ENCODE results near the gene INSIG2. TPM values are rescaled to one million over a fixed set of nuclear protein-coding genes. Genes with fewer than 3 reads are reported as not detected.

INSIG2 gene
- total RNA-seq, 1 donor from 2014 or later, result 27.7 TPM

- Mint-ChIP-seq H3K36me3 (ENCODE audit: low read depth) (no peaks in the 10 kb centered on the region), H3K27me3 (ENCODE audit: low read depth) (peaks cover 54% of the 10 kb centered on the region), H3K27ac (ENCODE audit: unreplicated experiment) (no peak overlapping the region), H3K4me3 (ENCODE audit: unreplicated experiment) (no peak overlapping the region), H3K9me3 (ENCODE audit: low read depth) (no peaks in the 10 kb centered on the region), H3K4me1 (ENCODE audit: low read depth) (no peaks in the 10 kb centered on the region)
- no peak for TF ChIP-seq CTCF (IDR thresholded peaks at IDR 0.05)
- no peak for DNase-seq (ENCODE audit: low spot score)
These were observed 22.3 kb upstream of the INSIG2 start for GRCh38 chr2:118065921-118066511.

- no peaks in the 10 kb centered on the region for H3K36me3 Mint-ChIP-seq (ENCODE audit: low read depth)
- no peak overlapping the region for H3K4me3 Mint-ChIP-seq (ENCODE audit: unreplicated experiment)
- DNase-seq (ENCODE audit: low spot score), result no peak
- no peak overlapping the region for H3K27ac Mint-ChIP-seq (ENCODE audit: unreplicated experiment)
- no peak for TF ChIP-seq CTCF (IDR thresholded peaks at IDR 0.05)
- H3K27me3 Mint-ChIP-seq (ENCODE audit: low read depth), result peaks cover 60% of the 10 kb centered on the region
- no peaks in the 10 kb centered on the region for H3K4me1 Mint-ChIP-seq (ENCODE audit: low read depth)
- H3K9me3 Mint-ChIP-seq (ENCODE audit: low read depth), result no peaks in the 10 kb centered on the region
These were observed 10.5 kb upstream of the INSIG2 start for GRCh38 chr2:118077636-118078247.

GRCh38 chr2:118078734-118079133 lies 9.5 kb upstream of the INSIG2 start:
- Mint-ChIP-seq H3K9me3 (ENCODE audit: low read depth) (no peaks in the 10 kb centered on the region), H3K27me3 (ENCODE audit: low read depth) (peaks cover 63% of the 10 kb centered on the region), H3K4me1 (ENCODE audit: low read depth) (no peaks in the 10 kb centered on the region), H3K36me3 (ENCODE audit: low read depth) (no peaks in the 10 kb centered on the region), H3K27ac (ENCODE audit: unreplicated experiment) (no peak overlapping the region), H3K4me3 (ENCODE audit: unreplicated experiment) (no peak overlapping the region)
- DNase-seq (ENCODE audit: low spot score), result no peak
- TF ChIP-seq CTCF (IDR thresholded peaks at IDR 0.05), result no peak

GRCh38 chr2:118084491-118085089 lies 3.7 kb upstream of the INSIG2 start:
- TF ChIP-seq CTCF (IDR thresholded peaks at IDR 0.05), result no peak
- Mint-ChIP-seq H3K36me3 (ENCODE audit: low read depth) (no peaks in the 10 kb centered on the region), H3K27me3 (ENCODE audit: low read depth) (peaks cover 44% of the 10 kb centered on the region)

GRCh38 chr2:118085173-118086023 lies 2.9 kb upstream of the INSIG2 start:
- H3K9me3 Mint-ChIP-seq (ENCODE audit: low read depth), result no peaks in the 10 kb centered on the region
- H3K36me3 Mint-ChIP-seq (ENCODE audit: low read depth), result no peaks in the 10 kb centered on the region
- no peak overlapping the region for H3K4me3 Mint-ChIP-seq (ENCODE audit: unreplicated experiment)
- no peak overlapping the region for H3K27ac Mint-ChIP-seq (ENCODE audit: unreplicated experiment)
- H3K4me1 Mint-ChIP-seq (ENCODE audit: low read depth), result peaks cover 9% of the 10 kb centered on the region
- DNase-seq (ENCODE audit: low spot score), result no peak
- H3K27me3 Mint-ChIP-seq (ENCODE audit: low read depth), result peaks cover 37% of the 10 kb centered on the region
- no peak for TF ChIP-seq CTCF (IDR thresholded peaks at IDR 0.05)

More at GRCh38 chr2:118084491-118085089, 3.7 kb upstream of the INSIG2 start:
- Mint-ChIP-seq H3K4me1 (ENCODE audit: low read depth) (peaks cover 3% of the 10 kb centered on the region), H3K9me3 (ENCODE audit: low read depth) (no peaks in the 10 kb centered on the region), H3K27ac (ENCODE audit: unreplicated experiment) (no peak overlapping the region), H3K4me3 (ENCODE audit: unreplicated experiment) (no peak overlapping the region)
- DNase-seq (ENCODE audit: low spot score), result no peak

Measured in chondrocyte (in vitro differentiated cells).